Neural progenitor cell (in vitro differentiated cells): ENCODE results near the gene AKAP6. TPM values are rescaled to one million over a fixed set of nuclear protein-coding genes. Genes with fewer than 3 reads are reported as not detected.

Experiments used
- DNase-seq: peaks from one replicate; pipeline ENCODE4 v3.0.0-alpha.2; 2016; ENCODE audit warnings: low spot score
- H2AFZ ChIP-seq: fragments of 200-600 bp; sonication (generic); replicated peaks from 2 replicates; pipeline ENCODE4 v1.6.1; 2016; ENCODE audit warnings: antibody characterized with exemption
- H3F3A ChIP-seq: fragments of 200-600 bp; sonication (generic); 2 replicates; pipeline ENCODE4 v1.6.1; 2016; ENCODE audit warnings: antibody characterized with exemption, low read depth
- H3K27ac ChIP-seq: fragments of 200-600 bp; sonication (generic); 2 replicates; pipeline ENCODE4 v1.5.1; 2016; ENCODE audit warnings: mild to moderate bottlenecking
- H3K27me3 ChIP-seq: fragments of 200-600 bp; sonication (generic); 2 replicates; pipeline ENCODE4 v1.6.1; 2016; ENCODE audit warnings: mild to moderate bottlenecking, moderate library complexity
- H3K36me3 ChIP-seq: fragments of 200-600 bp; sonication (generic); 2 replicates; pipeline ENCODE4 v1.5.1; 2016
- H3K4me1 ChIP-seq: fragments of 200-600 bp; sonication (generic); 2 replicates; pipeline ENCODE4 v1.6.1; 2016; ENCODE audit warnings: mixed run types
- H3K4me2 ChIP-seq: fragments of 200-600 bp; sonication (generic); 2 replicates; pipeline ENCODE4 v1.6.1; 2016
- H3K4me3 ChIP-seq: fragments of 200-600 bp; sonication (generic); 2 replicates; pipeline ENCODE4 v1.5.1; 2016
- H3K79me2 ChIP-seq: fragments of 200-600 bp; sonication (generic); 2 replicates; pipeline ENCODE4 v1.6.1; 2016; ENCODE audit warnings: low read depth
- H3K9ac ChIP-seq: fragments of 200-600 bp; sonication (generic); 2 replicates; pipeline ENCODE4 v1.6.1; 2016
- H3K9me3 ChIP-seq: fragments of 200-600 bp; sonication (generic); 2 replicates; pipeline ENCODE4 v1.5.1; 2016; ENCODE audit warnings: low read depth
- H4K20me1 ChIP-seq: fragments of 200-600 bp; sonication (generic); 2 replicates; pipeline ENCODE4 v1.6.1; 2016; ENCODE audit warnings: low read depth
- H3K27ac Mint-ChIP-seq: 3 replicates; pipeline ENCODE4 v1.8.0; 2021; ENCODE audit warnings: mixed read lengths
- H3K27me3 Mint-ChIP-seq: 2 replicates; pipeline ENCODE4 v1.8.0; 2022; ENCODE audit warnings: low read depth, mild to moderate bottlenecking, inconsistent platforms, moderate library complexity, mixed read lengths; ENCODE audit not compliant: insufficient read depth
- H3K36me3 Mint-ChIP-seq: 3 replicates; pipeline ENCODE4 v1.8.0; 2021; ENCODE audit warnings: mixed read lengths
- H3K4me1 Mint-ChIP-seq: 3 replicates; pipeline ENCODE4 v1.8.0; 2021; ENCODE audit warnings: mixed read lengths
- H3K4me3 Mint-ChIP-seq: 3 replicates; pipeline ENCODE4 v1.8.0; 2021; ENCODE audit warnings: mild to moderate bottlenecking, moderate library complexity, mixed read lengths
- H3K9me3 Mint-ChIP-seq: 3 replicates; pipeline ENCODE4 v1.8.0; 2020; ENCODE audit warnings: mixed read lengths
- CTCF ChIP-seq: fragments of 200-600 bp; sonication (generic); IDR thresholded peaks from 2 replicates; pipeline ENCODE4 v1.5.1; 2017; ENCODE audit warnings: antibody characterized with exemption, mild to moderate bottlenecking
- EZH2 ChIP-seq: fragments of 200-600 bp; sonication (generic); IDR thresholded peaks from 2 replicates; pipeline ENCODE4 v1.6.1; 2017; ENCODE audit warnings: antibody characterized with exemption, mild to moderate bottlenecking, moderate library complexity
- EZH2phosphoT487 ChIP-seq: fragments of 200-600 bp; sonication (generic); IDR thresholded peaks from 2 replicates; pipeline ENCODE4 v1.6.1; 2017; ENCODE audit warnings: antibody characterized with exemption
- total RNA-seq: library from RNA; depleted of rRNA; stranded (reverse); fragments of >200 nt; gene quantifications from 2 replicates; pipeline ENCODE4 v1.2.3, GENCODE V29; 2015; ENCODE audit warnings: low replicate concordance

AKAP6 gene
- total RNA-seq, 1 donor from 2014 or later, result 3.7 TPM

GRCh38 chr14:32399920-32400319 is 70.8 kb downstream of the AKAP6 start:
- no peak for DNase-seq
- Histone ChIP-seq H3K27ac (no peak overlapping the region), H3F3A (no peaks in the 10 kb centered on the region), H3K36me3 (no peaks in the 10 kb centered on the region), H3K4me3 (no peak overlapping the region), H3K27me3 (no peaks in the 10 kb centered on the region), H2AFZ (no peak overlapping the region), H3K79me2 (no peaks in the 10 kb centered on the region), H3K9ac (no peak overlapping the region), H3K4me1 (peaks cover 4% of the 10 kb centered on the region), H3K4me2 (no peak overlapping the region), H4K20me1 (no peaks in the 10 kb centered on the region), H3K9me3 (no peaks in the 10 kb centered on the region)
- Mint-ChIP-seq H3K27me3 (peaks cover 3% of the 10 kb centered on the region), H3K9me3 (no peaks in the 10 kb centered on the region), H3K4me3 (no peak overlapping the region), H3K27ac (no peak overlapping the region), H3K36me3 (no peaks in the 10 kb centered on the region), H3K4me1 (peaks cover 33% of the 10 kb centered on the region)
- no peak for TF ChIP-seq EZH2phosphoT487
- no peak for TF ChIP-seq CTCF
- no peak for TF ChIP-seq EZH2

- H3K9me3 ChIP-seq, result no peaks in the 10 kb centered on the region
- no peak overlapping the region for H3K9ac ChIP-seq
- Mint-ChIP-seq H3K9me3 (no peaks in the 10 kb centered on the region), H3K4me1 (peaks cover 37% of the 10 kb centered on the region), H3K4me3 (no peak overlapping the region), H3K27ac (no peak overlapping the region), H3K36me3 (no peaks in the 10 kb centered on the region), H3K27me3 (peaks cover 3% of the 10 kb centered on the region)
- TF ChIP-seq EZH2phosphoT487, result no peak
- TF ChIP-seq EZH2, result no peak
- no peak for TF ChIP-seq CTCF
- peaks cover 4% of the 10 kb centered on the region for H3K4me1 ChIP-seq
- H3K4me3 ChIP-seq, result no peak overlapping the region
- no peak overlapping the region for H2AFZ ChIP-seq
- H3K36me3 ChIP-seq, result no peaks in the 10 kb centered on the region
- H3K27ac ChIP-seq, result no peak overlapping the region
- no peak for DNase-seq
- H3F3A ChIP-seq, result no peaks in the 10 kb centered on the region
- no peak overlapping the region for H3K4me2 ChIP-seq
- H3K27me3 ChIP-seq, result no peaks in the 10 kb centered on the region
- no peaks in the 10 kb centered on the region for H4K20me1 ChIP-seq
- no peaks in the 10 kb centered on the region for H3K79me2 ChIP-seq
These were observed 71.4 kb downstream of the AKAP6 start for GRCh38 chr14:32400480-32400879.

- Mint-ChIP-seq H3K27ac (no peak overlapping the region), H3K9me3 (no peaks in the 10 kb centered on the region), H3K4me3 (no peak overlapping the region), H3K36me3 (no peaks in the 10 kb centered on the region), H3K4me1 (peaks cover 52% of the 10 kb centered on the region), H3K27me3 (no peaks in the 10 kb centered on the region)
- no peaks in the 10 kb centered on the region for H3F3A ChIP-seq
- H3K9ac ChIP-seq, result no peak overlapping the region
- TF ChIP-seq EZH2 (no peak), CTCF (no peak), EZH2phosphoT487 (no peak)
- no peak overlapping the region for H3K4me3 ChIP-seq
- H2AFZ ChIP-seq, result no peak overlapping the region
- peaks cover 4% of the 10 kb centered on the region for H3K4me1 ChIP-seq
- no peak overlapping the region for H3K27ac ChIP-seq
- no peaks in the 10 kb centered on the region for H3K79me2 ChIP-seq
- DNase-seq, result no peak
- H3K36me3 ChIP-seq, result no peaks in the 10 kb centered on the region
- no peaks in the 10 kb centered on the region for H4K20me1 ChIP-seq
- H3K4me2 ChIP-seq, result no peak overlapping the region
- H3K9me3 ChIP-seq, result no peaks in the 10 kb centered on the region
- H3K27me3 ChIP-seq, result no peaks in the 10 kb centered on the region
These were observed 73.9 kb downstream of the AKAP6 start for GRCh38 chr14:32403021-32403420.

GRCh38 chr14:32403688-32404087 is 74.6 kb downstream of the AKAP6 start:
- Histone ChIP-seq H3K27ac (no peak overlapping the region), H3F3A (no peaks in the 10 kb centered on the region), H3K36me3 (no peaks in the 10 kb centered on the region), H4K20me1 (no peaks in the 10 kb centered on the region), H3K9me3 (no peaks in the 10 kb centered on the region), H3K9ac (no peak overlapping the region), H3K27me3 (no peaks in the 10 kb centered on the region), H3K4me2 (no peak overlapping the region), H3K4me1 (peaks cover 4% of the 10 kb centered on the region), H2AFZ (no peak overlapping the region), H3K4me3 (no peak overlapping the region), H3K79me2 (no peaks in the 10 kb centered on the region)
- H3K27me3 Mint-ChIP-seq, result no peaks in the 10 kb centered on the region
- TF ChIP-seq CTCF, result no peak
- TF ChIP-seq EZH2phosphoT487, result no peak
- TF ChIP-seq EZH2, result no peak
- no peak overlapping the region for H3K4me3 Mint-ChIP-seq
- H3K9me3 Mint-ChIP-seq, result no peaks in the 10 kb centered on the region
- peaks cover 56% of the 10 kb centered on the region for H3K4me1 Mint-ChIP-seq
- no peak overlapping the region for H3K27ac Mint-ChIP-seq
- H3K36me3 Mint-ChIP-seq, result no peaks in the 10 kb centered on the region
- no peak for DNase-seq
